GM19397 (cell line): ENCODE measurements around the gene FOCAD.
A peak's percentile ranks its signal among the peaks of the same experiment; 100 is the strongest.

Source experiments
- ATAC-seq: cut with Tn5 transposase; IDR thresholded peaks from one replicate; pipeline ENCODE4 v1.9.1; 2021; ENCODE audit warnings: mild to moderate bottlenecking, moderate library complexity; ENCODE audit not compliant: unreplicated experiment

Gene FOCAD

GRCh38 chr9:20870115-20870514 lies 186.1 kb downstream of the FOCAD start:
- ATAC-seq: no peak

GRCh38 chr9:20872340-20872977 lies 188.4 kb downstream of the FOCAD start:
- no peak for ATAC-seq

DNA sequence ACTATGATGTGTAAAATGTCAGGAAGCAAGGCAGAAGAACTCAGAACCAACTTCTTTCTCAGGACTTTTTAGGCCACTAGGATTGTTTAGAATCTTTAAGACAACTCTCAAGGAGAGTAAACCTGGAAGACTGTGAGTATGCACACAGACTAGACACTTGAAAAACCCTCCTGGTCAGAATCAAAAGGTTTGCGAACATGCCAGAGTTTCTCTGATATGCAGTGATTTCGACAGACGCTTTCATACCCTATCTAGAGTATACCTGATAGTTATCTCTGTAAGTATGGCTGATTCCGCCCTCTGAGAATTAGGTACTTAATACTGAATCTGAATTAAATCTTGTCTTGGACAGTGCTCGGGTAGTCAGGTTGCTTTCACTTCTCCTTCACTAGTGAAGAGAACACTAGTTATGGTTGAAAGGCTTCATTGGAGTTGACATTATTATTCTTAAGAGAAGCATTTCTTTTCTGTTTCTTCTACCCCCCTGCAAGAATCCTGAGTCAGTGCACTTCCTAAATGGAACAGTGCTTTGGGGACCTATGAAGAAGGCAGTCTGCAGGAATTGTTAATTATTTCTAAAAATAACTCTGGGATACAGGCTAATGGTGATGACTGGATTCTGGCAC lies 189.3 kb downstream of the FOCAD start:
- ATAC-seq: no peak

GRCh38 chr9:20880271-20880670 lies 196.2 kb downstream of the FOCAD start:
- ATAC-seq: no peak

- no peak for ATAC-seq
Observed at GRCh38 chr9:20880675-20881074, 196.6 kb downstream of the FOCAD start.

DNA sequence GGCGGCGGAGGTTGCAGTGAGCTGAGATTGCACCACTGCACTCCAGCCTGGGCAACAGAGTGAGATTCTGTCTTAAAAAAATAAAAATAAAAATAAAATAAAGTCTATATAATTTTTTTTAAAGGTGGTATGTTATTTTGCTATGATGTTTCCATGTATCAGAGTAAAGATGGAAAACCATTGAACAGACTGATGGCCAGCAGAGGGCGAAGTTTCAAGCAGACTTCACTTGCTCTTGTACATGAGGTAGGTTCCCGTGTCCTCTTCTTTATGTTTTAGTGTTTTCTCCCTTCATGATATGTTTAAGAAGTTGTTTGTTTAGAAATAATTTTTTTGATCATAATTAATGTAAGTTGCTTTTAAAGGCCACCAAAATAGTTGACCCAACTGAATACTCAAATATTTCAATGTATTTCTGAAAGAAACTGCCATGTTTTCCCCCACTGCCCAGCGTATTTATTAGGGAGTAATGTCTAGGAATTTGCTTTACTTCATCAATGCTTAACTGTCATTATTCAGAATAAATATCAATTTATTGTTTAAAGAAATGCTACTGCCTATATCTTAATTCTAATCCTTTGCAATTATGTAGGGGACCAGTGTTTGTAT lies 201.0 kb downstream of the FOCAD start:
- ATAC-seq: no peak

GRCh38 chr9:20898885-20899554 lies 215.0 kb downstream of the FOCAD start:
- ATAC-seq: no peak

- ATAC-seq: no peak
Observed at GRCh38 chr9:20903212-20903611, 219.2 kb downstream of the FOCAD start.

DNA sequence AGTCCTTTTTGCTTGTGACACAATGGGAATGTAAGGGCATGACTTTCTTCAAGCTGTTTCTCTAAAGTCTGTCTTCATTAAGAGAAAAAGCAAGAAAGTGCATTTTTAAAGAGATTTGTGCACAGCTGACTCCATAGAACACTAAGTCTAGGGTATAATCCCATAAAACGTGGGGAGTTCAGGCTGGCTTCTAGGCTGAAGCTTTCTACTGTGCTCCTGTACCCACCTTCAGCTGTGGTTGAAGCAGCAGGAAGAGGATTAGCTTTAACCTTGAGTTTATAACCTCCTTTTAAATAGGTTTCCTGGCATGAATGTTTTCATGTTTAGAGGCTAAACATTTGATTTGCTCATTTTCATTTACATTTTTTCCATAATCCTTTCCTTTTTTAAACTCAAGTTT lies 220.9 kb downstream of the FOCAD start:
- ATAC-seq: no peak

DNA sequence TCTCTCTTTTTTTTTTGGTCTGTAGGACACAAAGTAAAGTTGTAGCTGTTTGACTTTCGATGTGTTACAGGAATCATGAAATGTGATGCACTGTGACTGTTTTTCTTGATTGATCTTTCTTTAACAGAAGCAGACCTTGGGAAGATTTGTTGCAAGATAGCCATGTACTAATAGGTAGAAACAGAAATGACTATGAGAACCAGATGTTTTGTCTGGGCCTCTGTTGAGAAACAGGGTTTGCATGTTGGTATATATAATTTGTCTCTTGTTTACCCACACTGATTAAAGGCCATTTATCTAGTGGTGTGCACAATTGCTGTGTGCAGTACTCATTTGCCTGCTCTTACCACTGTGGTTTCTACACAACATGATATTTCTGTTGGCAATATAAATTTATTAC lies 222.3 kb downstream of the FOCAD start:
- no peak for ATAC-seq

GRCh38 chr9:20908461-20908860 lies 224.4 kb downstream of the FOCAD start:
- no peak for ATAC-seq

GRCh38 chr9:20914556-20914955 lies 230.5 kb downstream of the FOCAD start:
- ATAC-seq: no peak

GRCh38 chr9:20921362-20921761 lies 237.3 kb downstream of the FOCAD start:
- no peak for ATAC-seq

DNA sequence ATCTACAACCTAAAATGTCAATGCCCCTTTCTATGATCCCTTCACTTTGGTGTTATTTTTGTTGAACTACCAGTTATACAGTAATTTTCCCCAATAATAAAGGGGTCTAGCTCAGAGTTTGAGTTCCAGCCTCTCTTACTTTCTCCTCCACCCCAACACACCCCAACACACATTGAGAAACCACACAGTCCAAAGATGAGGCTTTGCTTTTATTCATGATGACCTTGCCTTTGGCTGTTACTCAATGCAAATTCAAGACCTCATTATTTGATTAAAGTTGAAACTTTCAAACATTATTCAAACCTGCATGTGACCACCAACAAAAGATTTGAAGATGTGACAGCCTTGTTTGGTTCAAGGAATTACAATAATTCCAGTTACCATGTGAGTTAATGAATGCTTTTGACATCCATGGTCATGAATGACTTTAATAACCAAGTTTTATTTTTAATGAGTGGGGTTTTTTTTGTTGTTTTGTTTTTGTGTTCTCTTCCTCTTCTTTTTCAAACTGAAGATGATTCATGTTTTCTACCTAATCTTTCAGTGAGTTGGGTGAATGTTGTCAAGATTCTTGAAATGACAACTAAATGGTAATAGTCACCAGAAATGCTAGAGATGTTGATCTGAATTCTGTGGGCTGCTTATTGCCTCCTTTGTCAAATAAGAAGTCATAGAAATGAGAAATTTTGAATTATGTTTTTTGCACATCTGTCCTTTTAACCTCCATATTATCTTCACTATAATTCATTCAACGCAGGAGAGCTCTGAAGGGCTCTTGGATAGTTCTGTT lies 241.4 kb downstream of the FOCAD start:
- ATAC-seq: no peak

DNA sequence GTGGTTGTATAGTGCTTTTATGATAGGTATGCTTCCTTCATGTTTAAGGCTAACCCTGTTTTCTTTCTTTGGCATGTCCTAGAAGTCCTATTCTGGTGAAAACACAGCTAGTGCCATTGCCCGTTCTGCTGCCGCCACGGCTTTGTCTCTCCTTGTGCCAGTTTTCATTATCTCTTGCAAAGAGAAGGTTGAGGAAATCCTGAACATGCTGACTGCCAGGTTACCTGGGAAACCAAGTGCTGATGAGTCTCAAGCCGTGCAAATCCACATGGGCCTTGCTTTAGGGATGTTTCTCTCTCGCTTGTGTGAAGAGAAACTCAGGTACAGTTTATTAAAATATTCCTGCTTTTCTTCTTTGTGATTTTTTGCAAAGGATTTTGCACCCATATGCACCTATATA lies 245.2 kb downstream of the FOCAD start:
- ATAC-seq: no peak

GRCh38 chr9:20930836-20931235 lies 246.8 kb downstream of the FOCAD start:
- no peak for ATAC-seq

DNA sequence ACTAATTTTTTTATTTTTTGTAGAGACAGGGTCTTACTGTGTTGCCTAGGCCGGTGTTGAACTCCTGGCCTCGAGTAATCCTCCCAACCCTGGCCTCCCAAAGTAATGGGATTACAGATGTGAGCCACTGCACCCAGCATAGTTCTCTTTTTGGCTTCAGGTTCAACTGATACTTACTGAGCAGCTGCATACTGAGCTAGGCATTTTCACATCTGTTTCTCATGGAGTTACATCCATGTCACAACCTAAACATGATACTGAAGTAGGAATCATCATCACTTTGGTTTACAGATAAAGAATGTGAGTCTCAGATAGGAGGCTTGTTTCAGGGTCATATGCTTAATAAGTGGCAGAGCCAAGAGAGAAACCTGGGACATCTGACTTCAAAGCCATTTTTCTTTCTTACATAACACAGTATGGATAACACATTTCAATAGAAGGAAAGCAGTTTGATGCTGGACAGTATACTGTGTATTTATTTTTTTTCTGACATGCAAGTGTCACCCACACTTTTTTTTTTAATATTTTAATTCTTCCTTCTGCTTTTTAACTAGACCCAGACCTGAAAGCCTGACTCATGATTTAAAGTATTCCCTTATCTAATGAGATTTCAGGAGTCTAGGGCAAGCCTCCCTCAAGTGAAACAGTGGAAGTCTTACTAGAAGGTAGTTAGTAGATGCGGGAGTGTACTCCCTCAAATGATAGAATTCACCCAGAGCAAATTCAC lies 256.6 kb downstream of the FOCAD start:
- peak; percentile 38 for ATAC-seq

DNA sequence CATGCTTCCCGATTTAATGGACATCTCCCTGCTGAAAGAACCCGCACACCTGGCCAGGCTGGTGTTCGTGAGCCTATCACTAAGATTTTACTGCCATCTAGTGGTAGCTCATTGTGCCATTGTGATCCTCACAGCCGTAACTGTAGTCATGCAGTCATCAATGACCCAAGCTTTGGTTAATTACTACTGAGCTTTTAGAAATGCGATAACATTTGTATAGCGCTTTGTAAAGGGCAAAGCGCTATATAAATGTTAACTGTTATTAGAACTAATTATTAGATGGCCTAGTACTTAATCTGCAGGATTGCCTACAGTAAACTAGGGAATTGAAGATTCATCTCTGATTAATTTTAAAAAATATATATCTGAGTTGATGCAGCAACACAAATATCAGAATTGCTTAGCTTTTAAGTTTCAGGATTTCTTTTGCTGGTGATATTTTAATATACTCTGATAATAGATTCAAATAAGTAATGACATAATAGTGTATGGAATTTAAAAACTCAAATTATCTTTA lies 257.2 kb downstream of the FOCAD start:
- ATAC-seq: peak; percentile 92

- no peak for ATAC-seq
Observed at GRCh38 chr9:20944507-20944906, 260.4 kb downstream of the FOCAD start.

DNA sequence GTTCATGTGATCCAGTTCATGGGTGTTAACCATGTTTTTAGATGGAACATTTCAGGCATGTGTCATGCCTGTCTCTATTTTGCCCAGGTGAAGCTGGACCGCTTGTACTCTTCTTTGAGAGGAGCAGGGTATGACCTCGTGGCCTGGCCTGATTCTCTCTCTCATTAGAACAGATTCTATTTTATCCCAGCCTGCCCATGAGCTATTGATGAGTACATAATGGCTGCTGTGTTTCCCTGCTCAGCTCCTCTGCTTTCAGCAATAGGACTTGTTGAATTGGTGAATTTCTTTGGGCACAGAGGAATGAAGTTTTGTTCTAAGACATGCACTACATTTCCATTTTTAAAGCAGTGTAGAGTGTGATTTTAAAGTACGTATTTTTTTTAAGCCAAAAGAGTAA lies 261.2 kb downstream of the FOCAD start:
- ATAC-seq: no peak
